ENCODE data around the gene MIOS.

MIOS gene

GRCh38 chr7:7539152-7539551, 27.5 kb upstream of the MIOS start:
- H3K4me3 ChIP-seq (ENCODE audit: low read depth, low read length), result no peak overlapping the region
- H3K27ac ChIP-seq (ENCODE audit: extremely low read depth, low read depth, low read length), result no peak overlapping the region
- no peak for TF ChIP-seq PATZ1 (tag by site-specific recombination; IDR thresholded peaks at IDR 0.05)
- TF ChIP-seq ZNF629 (tag by site-specific recombination; IDR thresholded peaks at IDR 0.05), result no peak
- no peak for TF ChIP-seq WT1 (tag by site-specific recombination; IDR thresholded peaks at IDR 0.05)
- TF ChIP-seq ZNF350 (tag by site-specific recombination; IDR thresholded peaks at IDR 0.05), result no peak
- TF ChIP-seq ZNF221 (tag by site-specific recombination; IDR thresholded peaks at IDR 0.05; ENCODE audit: borderline replicate concordance), result no peak
- TF ChIP-seq ZNF561 (tag by site-specific recombination; IDR thresholded peaks at IDR 0.05; ENCODE audit: borderline replicate concordance), result no peak
- ChIA-PET POLR2A (no interaction called here), CTCF (interaction anchor here (0.6 to 5.5 kb wide), 6 partner anchors 86 to 597 kb away, joined by 3 to 39 read pairs (median 3); no protein-coding TSS in a partner anchor)
- no peaks in the 10 kb centered on the region for H3K4me1 ChIP-seq (ENCODE audit: control insufficient read depth, insufficient read depth, low read length)
- no peaks in the 10 kb centered on the region for H3K9me3 ChIP-seq (ENCODE audit: control insufficient read depth, insufficient read depth, low read depth, low read length)
- H3K36me3 ChIP-seq (ENCODE audit: control insufficient read depth in 2 of 2, insufficient read depth in 1 of 2, low read length in 2 of 2), result no peaks in the 10 kb centered on the region

- Histone ChIP-seq H3K4me1 (ENCODE audit: control insufficient read depth, insufficient read depth, low read length) (no peaks in the 10 kb centered on the region), H3K36me3 (ENCODE audit: control insufficient read depth in 2 of 2, insufficient read depth in 1 of 2, low read length in 2 of 2) (no peaks in the 10 kb centered on the region), H3K4me3 (ENCODE audit: low read depth, low read length) (no peak overlapping the region), H3K9me3 (ENCODE audit: control insufficient read depth, insufficient read depth, low read depth, low read length) (no peaks in the 10 kb centered on the region), H3K27ac (ENCODE audit: extremely low read depth, low read depth, low read length) (no peak overlapping the region)
- POLR2A ChIA-PET, result no interaction called here
- CTCF ChIA-PET, result interaction anchor here (0.6 to 5.5 kb wide), 4 partner anchors 116 to 597 kb away, joined by 3 to 39 read pairs (median 3); no protein-coding TSS in a partner anchor
- TF ChIP-seq PBX3 (CRISPR knock-in tag; IDR thresholded peaks at IDR 0.05) (no peak), ZNF132 (tag by site-specific recombination; IDR thresholded peaks at IDR 0.05; ENCODE audit: borderline replicate concordance) (no peak), ZNF501 (tag by site-specific recombination; IDR thresholded peaks at IDR 0.05) (no peak), ZNF449 (tag by site-specific recombination; IDR thresholded peaks at IDR 0.05) (no peak), ZNF660 (tag by site-specific recombination; IDR thresholded peaks at IDR 0.05) (no peak), ZFHX2 (tag by site-specific recombination; conservative IDR thresholded peaks at IDR 0.05) (no peak), ZNF776 (tag by site-specific recombination; IDR thresholded peaks at IDR 0.05; ENCODE audit: borderline replicate concordance) (no peak), ZNF768 (tag by site-specific recombination; IDR thresholded peaks at IDR 0.05) (no peak), KLF1 (tag by site-specific recombination; IDR thresholded peaks at IDR 0.05) (no peak), ZNF558 (tag by site-specific recombination; IDR thresholded peaks at IDR 0.05) (no peak), MZF1 (tag by site-specific recombination; IDR thresholded peaks at IDR 0.05; ENCODE audit: borderline replicate concordance) (no peak), ZNF23 (tag by site-specific recombination; IDR thresholded peaks at IDR 0.05; ENCODE audit: borderline replicate concordance) (no peak), OVOL3 (tag by site-specific recombination; IDR thresholded peaks at IDR 0.05) (no peak), MEIS1 (CRISPR knock-in tag; IDR thresholded peaks at IDR 0.05; ENCODE audit: borderline replicate concordance) (no peak), RBAK (tag by site-specific recombination; IDR thresholded peaks at IDR 0.05) (no peak), SP3 (tag by site-specific recombination; IDR thresholded peaks at IDR 0.05) (no peak), ZNF658 (tag by site-specific recombination; IDR thresholded peaks at IDR 0.05) (no peak), HIC1 (tag by site-specific recombination; IDR thresholded peaks at IDR 0.05) (no peak), ZNF362 (tag by site-specific recombination; IDR thresholded peaks at IDR 0.05) (no peak)
Measured at GRCh38 chr7:7539711-7540110, 27.0 kb upstream of the MIOS start.
